Measurements from ENCODE around the gene KCNK17. TPM values are rescaled to one million over a fixed set of nuclear protein-coding genes. Genes with fewer than 3 reads are reported as not detected.

KCNK17 gene
- total RNA-seq, 4 donors from 2014 or later = 0.24 to 0.28 TPM; not detected in 2

DNA sequence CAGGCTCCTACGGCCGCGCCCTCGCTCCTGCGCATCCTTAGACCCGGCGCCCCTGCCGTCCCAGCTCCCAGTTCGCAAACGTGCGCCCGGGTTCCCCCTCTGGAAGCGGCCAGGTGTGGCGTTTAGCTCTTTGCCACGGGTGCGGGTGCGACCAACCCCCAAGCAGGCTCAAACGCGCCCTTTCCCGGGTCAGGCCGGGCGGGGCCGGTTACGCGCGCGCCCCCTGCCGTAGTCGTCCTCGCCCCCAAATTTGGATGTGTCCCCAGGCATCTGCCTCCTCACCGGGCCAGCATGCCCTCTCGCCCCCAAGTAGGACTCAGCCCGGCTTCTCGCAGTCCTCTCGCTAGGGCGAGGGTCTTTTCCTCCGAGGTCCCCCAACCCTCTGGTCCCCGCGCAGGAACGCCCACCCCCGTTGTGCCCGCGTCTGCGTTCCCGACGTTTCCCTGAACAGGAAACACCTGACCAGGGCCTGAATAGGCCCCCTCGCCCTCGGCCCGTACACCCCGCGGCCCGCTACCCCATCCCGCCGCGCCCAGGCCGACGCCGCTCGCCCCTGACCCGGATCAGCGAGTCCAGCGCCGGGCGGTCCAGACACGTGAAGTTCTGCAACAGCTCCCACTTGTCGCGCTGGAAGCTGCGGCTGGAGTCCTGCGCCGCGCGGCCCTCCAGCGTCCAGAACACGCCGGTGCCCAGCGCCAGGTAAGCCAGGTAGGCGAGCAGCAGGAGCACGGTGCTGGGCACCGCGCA, 520 bp downstream of the KCNK17 start:
- TF ChIP-seq, protein P1, sequence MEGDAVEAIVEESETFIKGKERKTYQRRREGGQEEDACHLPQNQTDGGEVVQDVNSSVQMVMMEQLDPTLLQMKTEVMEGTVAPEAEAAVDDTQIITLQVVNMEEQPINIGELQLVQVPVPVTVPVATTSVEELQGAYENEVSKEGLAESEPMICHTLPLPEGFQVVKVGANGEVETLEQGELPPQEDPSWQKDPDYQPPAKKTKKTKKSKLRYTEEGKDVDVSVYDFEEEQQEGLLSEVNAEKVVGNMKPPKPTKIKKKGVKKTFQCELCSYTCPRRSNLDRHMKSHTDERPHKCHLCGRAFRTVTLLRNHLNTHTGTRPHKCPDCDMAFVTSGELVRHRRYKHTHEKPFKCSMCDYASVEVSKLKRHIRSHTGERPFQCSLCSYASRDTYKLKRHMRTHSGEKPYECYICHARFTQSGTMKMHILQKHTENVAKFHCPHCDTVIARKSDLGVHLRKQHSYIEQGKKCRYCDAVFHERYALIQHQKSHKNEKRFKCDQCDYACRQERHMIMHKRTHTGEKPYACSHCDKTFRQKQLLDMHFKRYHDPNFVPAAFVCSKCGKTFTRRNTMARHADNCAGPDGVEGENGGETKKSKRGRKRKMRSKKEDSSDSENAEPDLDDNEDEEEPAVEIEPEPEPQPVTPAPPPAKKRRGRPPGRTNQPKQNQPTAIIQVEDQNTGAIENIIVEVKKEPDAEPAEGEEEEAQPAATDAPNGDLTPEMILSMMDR (IDR thresholded peaks at IDR 0.05) = no peak
- ATAC-seq (ENCODE audit: low FRiP score) (no peak), DNase-seq (ENCODE audit: low spot score) (no peak)

DNA sequence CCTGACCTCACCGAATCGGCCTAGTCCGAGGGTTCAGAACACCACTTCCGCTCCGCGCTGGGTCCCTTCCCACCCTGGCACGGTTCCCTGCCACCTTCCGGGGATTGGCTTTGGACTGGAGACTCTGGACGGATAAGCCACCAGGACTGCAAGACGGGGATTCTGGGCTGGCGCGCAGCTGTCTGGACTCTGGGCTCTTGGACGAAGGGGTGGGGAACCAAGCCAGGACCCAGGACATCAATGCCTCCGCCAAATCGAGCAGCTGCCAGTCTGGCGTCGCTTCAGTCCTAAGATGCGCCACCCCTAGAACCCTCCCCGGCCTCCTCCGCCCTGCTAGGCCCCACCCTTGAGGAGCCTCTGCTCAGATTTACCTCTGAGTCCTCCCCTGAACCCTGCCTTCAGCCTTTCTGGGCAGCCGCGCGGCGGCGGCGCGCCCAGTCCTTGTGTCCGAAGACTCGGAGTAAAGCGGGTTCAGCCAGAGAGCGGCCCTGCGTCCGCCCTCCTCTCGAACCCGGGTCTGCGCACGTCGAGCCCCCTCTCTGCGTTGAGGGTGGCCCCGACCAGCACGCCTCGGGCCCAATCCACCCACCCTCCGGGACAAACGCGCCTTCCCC, 1.2 kb downstream of the KCNK17 start:
- TF ChIP-seq, protein P1 (IDR thresholded peaks at IDR 0.05) = no peak
- ATAC-seq (ENCODE audit: low FRiP score) (no peak), DNase-seq (ENCODE audit: low spot score) (no peak)

DNA sequence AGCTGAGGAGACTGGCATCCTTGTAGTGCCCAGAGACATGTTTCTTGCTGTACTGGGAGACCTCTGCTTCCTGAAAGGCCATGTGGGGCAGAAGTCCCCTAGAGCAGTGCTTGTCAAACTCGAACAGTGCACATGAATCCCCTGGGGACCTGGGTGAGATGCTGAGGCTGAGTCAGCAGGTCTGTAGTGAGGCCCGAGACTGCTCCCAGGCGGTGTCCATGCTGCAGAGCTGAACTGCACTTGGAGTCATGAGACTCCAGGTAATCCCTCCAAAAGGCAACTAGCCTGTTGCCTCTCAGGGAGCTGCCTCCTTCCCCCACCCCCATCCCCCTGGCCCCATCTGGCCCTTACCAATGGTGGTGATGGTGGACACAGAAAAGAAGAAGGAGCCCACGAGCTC, 3.7 kb downstream of the KCNK17 start:
- no peak for ATAC-seq (ENCODE audit: low FRiP score)
- no peak for DNase-seq (ENCODE audit: low spot score)
- TF ChIP-seq, protein P1 (IDR thresholded peaks at IDR 0.05) = no peak

DNA sequence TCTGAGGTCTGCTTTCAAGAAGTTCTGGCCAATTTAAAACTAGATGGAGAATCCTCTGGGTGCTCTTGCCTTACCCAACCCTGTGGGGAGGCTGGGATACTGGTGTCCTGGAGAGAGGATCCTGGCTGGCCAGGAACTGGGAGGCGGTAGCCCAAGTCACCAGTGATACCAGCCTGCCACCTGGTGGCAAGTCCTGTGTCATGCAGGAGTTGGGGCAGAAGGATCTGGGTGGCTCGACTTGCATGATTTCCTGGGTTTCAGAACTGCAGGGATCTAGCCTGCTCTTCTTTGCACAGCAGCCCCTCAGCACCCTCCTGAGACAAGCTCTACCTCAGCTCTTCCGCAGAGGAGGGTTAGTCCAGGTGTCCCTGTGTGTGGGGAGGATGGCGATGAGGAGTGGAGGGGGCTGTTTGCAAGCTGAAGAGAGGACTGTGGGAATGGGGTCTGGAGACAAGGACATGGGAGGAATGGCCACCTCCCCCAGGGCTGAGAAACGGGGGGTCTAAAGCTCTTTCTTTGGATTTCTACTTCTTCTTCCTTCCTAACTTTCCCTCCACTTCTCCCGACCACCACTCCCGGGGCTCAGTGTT, 4.2 kb downstream of the KCNK17 start:
- TF ChIP-seq, protein P1 (IDR thresholded peaks at IDR 0.05) = no peak
- peak; percentile 43 for DNase-seq (ENCODE audit: low spot score)
- ATAC-seq (ENCODE audit: low FRiP score) = peak; percentile 67

DNA sequence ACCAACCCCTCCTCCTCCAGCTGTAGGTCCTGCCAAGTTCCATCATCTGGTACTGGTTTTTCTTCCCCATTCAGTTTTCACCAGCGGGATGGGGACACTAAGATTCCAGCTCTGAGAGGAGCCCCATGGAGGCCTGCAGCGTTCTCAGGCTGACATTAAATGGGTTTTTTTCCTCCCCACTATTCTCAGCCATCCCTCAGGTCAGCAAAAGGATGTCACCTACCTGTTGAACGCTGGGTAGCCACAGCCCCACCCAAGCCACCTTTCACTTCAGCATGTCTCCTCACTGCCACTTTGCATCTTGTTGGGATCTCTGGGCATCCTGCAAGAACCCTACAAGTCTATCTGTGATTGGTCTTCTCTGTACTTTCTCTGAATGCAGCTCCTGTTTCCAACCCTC, 6.8 kb downstream of the KCNK17 start:
- TF ChIP-seq, protein P1 (IDR thresholded peaks at IDR 0.05) = no peak
- no peak for DNase-seq (ENCODE audit: low spot score)
- ATAC-seq (ENCODE audit: low FRiP score) = no peak

DNA sequence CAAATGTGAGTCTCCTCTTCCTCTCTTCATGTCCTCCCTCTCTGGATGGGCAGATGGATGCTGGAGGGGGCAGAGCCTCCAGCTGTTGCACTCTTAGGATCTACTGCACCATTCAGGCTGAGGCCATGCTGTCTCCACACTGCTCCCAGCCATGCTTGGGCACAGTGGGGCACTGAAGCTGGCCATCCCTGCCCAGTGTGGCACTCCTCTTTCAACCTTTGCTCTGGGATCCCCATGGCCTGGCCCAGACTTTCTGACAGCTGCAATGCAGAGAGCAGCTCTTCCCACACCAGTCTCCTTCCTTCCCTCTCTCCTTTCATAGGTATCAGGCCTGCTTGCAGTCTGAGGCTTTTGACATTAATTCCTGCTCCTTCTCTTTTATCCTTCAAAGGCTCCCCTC, 9.3 kb downstream of the KCNK17 start:
- no peak for ATAC-seq (ENCODE audit: low FRiP score)
- TF ChIP-seq, protein P1 (IDR thresholded peaks at IDR 0.05) = no peak

More for the DNA sequence above, 9.3 kb downstream of the KCNK17 start:
- no peak for DNase-seq (ENCODE audit: low spot score)
